Skin epidermis (tissue), 12 donors: ENCODE results near the gene IL1R1.

ENCODE experiments used
- H3K27ac ChIP-seq, 21 experiments: fragments of 200-600 bp; sonication (generic) in 11 of 21; one replicate each; pipeline ENCODE4 v1.5.0; 2020; ENCODE audit warnings: mild to moderate bottlenecking in 3 of 21, inconsistent platforms in 2 of 21, moderate library complexity in 2 of 21
- H3K4me3 ChIP-seq, 7 experiments: fragments of 200-600 bp; sonication (generic) in 2 of 7; one replicate each; pipeline ENCODE4 v1.5.0; 2020; ENCODE audit warnings: inconsistent platforms in 2 of 7, mild to moderate bottlenecking in 2 of 7, moderate library complexity in 1 of 7

Gene IL1R1

DNA sequence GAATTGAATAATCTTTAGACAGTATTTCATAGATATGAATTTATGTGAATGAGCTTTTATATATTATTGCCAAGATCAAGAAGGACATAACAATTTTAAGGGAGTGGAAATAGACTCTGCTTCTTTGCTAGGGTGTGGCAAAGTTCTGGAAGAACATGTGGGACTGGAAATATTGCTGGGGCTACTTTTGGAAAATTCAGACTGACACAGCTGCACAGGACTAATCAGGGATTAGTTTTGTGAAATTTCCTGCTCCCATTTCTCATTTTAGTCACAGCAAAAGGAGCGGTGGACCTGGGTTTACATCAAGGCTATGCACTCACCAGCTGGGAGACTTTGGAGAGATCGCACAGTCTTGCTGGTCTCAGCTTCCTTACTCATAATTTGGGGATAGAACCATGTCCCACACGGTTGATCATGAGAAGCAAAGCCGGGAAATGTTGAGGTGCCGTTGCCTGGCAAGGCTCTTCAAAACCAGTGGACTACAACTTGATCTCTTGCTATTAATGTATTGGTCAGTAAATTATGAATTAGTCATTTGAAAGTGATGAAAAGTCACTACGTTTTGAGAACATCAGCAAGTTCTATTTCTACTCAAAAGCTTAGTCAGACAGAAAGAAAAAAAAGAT is 86.7 kb downstream of the IL1R1 start:
- Histone ChIP-seq H3K4me3 (no peak overlapping the region), H3K27ac (peak overlapping the region in 19 of 21 experiments; percentile 70 to 97 (median 90))
